HCT116 (cell line): Measurements from ENCODE around the gene NOL4L. TPM values are rescaled to one million over a fixed set of nuclear protein-coding genes. Genes with fewer than 3 reads are reported as not detected.

Source experiments
- ATAC-seq: fragments of 200-7000 bp; cut with Tn5 transposase; 2 replicates; pipeline ENCODE4 v1.9.1; 2020; ENCODE audit warnings: mild to moderate bottlenecking, moderate library complexity
- BruUV-seq: library from RNA; stranded (reverse); fragments of 400-500 nt; replicated peaks from 2 replicates; lab custom pipeline; 2021; lab: Mats Ljungman, UMichigan
- CTCF ChIA-PET: fragments of 300-600 bp; sonication (Branson Sonifier 250); formaldehyde crosslinking; loops from one replicate; lab custom pipeline; 2021; ENCODE audit warnings: antibody characterized with exemption; lab: Charles Lee
- POLR2A ChIA-PET: fragments of 300-600, 350-600 bp; sonication (Branson Sonifier 250); formaldehyde crosslinking; loops from one replicate; lab custom pipeline; 2021; ENCODE audit warnings: antibody characterized with exemption; lab: Charles Lee
- RAD21 ChIA-PET, 2 experiments: fragments of 300-600 bp; sonication (Branson Sonifier 250); formaldehyde crosslinking; loops; one replicate each; lab custom pipeline; 2023; ENCODE audit warnings: low total read pairs in 2 of 2; ENCODE audit not compliant: uncharacterized antibody in 2 of 2, unreplicated experiment in 2 of 2, low non-redundant PET in 1 of 2; lab: Charles Lee
- DNase-seq: peaks from one replicate; pipeline ENCODE4 v3.0.0-alpha.2; 2010; ENCODE audit warnings: low read depth, low spot score
- H2AFZ ChIP-seq: fragments of 200-600 bp; shearing (Covaris generic), sonication (generic); 2 replicates; pipeline ENCODE4 v1.6.1; 2017; ENCODE audit warnings: low read depth, mixed run types, mixed read lengths, antibody characterized with exemption, low read length; ENCODE audit not compliant: poor library complexity, severe bottlenecking
- H3K27ac ChIP-seq: 2 replicates; pipeline ENCODE4 v1.5.1; 2012; ENCODE audit warnings: low read depth, low read length
- H3K27me3 ChIP-seq: fragments of 200-600 bp; sonication (generic); 2 replicates; pipeline ENCODE4 v1.6.1; 2016; ENCODE audit warnings: mixed run types, low read length, mixed read lengths; ENCODE audit not compliant: insufficient read depth
- H3K36me3 ChIP-seq, 2 experiments: fragments of 200-500 bp in 1 of 2; fragments of 200-600 bp in 1 of 2; sonication (Bioruptor generic) in 1 of 2; sonication (generic) in 1 of 2; 2 replicates each; pipeline versions ENCODE4 v1.5.1 to v1.6.1; 2014 to 2016; ENCODE audit warnings: low read length in 2 of 2, inconsistent platforms in 1 of 2, mixed read lengths in 1 of 2, mixed run types in 1 of 2; ENCODE audit not compliant: insufficient read depth in 2 of 2, control insufficient read depth in 1 of 2
- H3K4me1 ChIP-seq, 2 experiments: fragments of 200-600 bp in 1 of 2; sonication (generic) in 1 of 2; 2 replicates each; pipeline versions ENCODE4 v1.5.1 to v1.6.1; 2012 to 2017; ENCODE audit warnings: low read length in 2 of 2, inconsistent platforms in 1 of 2, mild to moderate bottlenecking in 1 of 2, mixed read lengths in 1 of 2, mixed run types in 1 of 2, moderate library complexity in 1 of 2; ENCODE audit not compliant: insufficient read depth in 2 of 2, control insufficient read depth in 1 of 2
- H3K4me2 ChIP-seq: fragments of 200-600 bp; sonication (generic); 2 replicates; pipeline ENCODE4 v1.6.1; 2017; ENCODE audit warnings: mixed run types, low read length, mixed read lengths
- H3K4me3 ChIP-seq, 2 experiments: fragments of 200-600 bp in 1 of 2; sonication (generic) in 1 of 2; replicated peaks in 1 of 2; 2 replicates each; pipeline ENCODE4 v1.5.1; 2011 to 2016; ENCODE audit warnings: low read length in 2 of 2, control low read depth in 1 of 2, low read depth in 1 of 2, mild to moderate bottlenecking in 1 of 2, mixed read lengths in 1 of 2, mixed run types in 1 of 2
- H3K79me2 ChIP-seq: fragments of 200-600 bp; sonication (generic); 2 replicates; pipeline ENCODE4 v1.6.1; 2017; ENCODE audit warnings: mild to moderate bottlenecking, mixed run types, low read length, moderate library complexity, mixed read lengths; ENCODE audit not compliant: insufficient read depth
- H3K9ac ChIP-seq: fragments of 200-600 bp; sonication (generic); 2 replicates; pipeline ENCODE4 v1.6.1; 2016; ENCODE audit warnings: low read length, mixed read lengths
- H3K9me2 ChIP-seq: fragments of 200-600 bp; sonication (generic), shearing (Covaris generic); 2 replicates; pipeline ENCODE4 v1.6.1; 2017; ENCODE audit warnings: mixed run types, mild to moderate bottlenecking, moderate library complexity; ENCODE audit not compliant: insufficient read depth
- H3K9me3 ChIP-seq, 2 experiments: fragments of 200-500 bp in 1 of 2; fragments of 200-600 bp in 1 of 2; sonication (Bioruptor generic) in 1 of 2; sonication (generic) in 1 of 2; 2 replicates each; pipeline ENCODE4 v1.6.1; 2014 to 2017; ENCODE audit warnings: low read length in 2 of 2, mixed read lengths in 2 of 2, inconsistent platforms in 1 of 2, low read depth in 1 of 2, mild to moderate bottlenecking in 1 of 2, mixed run types in 1 of 2, moderate library complexity in 1 of 2; ENCODE audit not compliant: control insufficient read depth in 1 of 2, insufficient read depth in 1 of 2
- H4K20me1 ChIP-seq: fragments of 200-600 bp; sonication (generic), shearing (Covaris generic); 2 replicates; pipeline ENCODE4 v1.6.1; 2017; ENCODE audit warnings: mixed run types, mild to moderate bottlenecking, moderate library complexity; ENCODE audit not compliant: insufficient read depth
- CBX3 ChIP-seq: IDR thresholded peaks from 2 replicates; pipeline ENCODE4 v1.6.1; 2012; ENCODE audit warnings: low read depth
- CTCF ChIP-seq, 3 experiments: fragments of 200-600 bp in 1 of 3; sonication (generic) in 1 of 3; IDR thresholded peaks in 2 of 3; conservative IDR thresholded peaks in 1 of 3; 2 replicates each; pipeline ENCODE4 v1.5.1; 2012 to 2017; ENCODE audit warnings: low read depth in 2 of 3, low read length in 2 of 3, antibody characterized with exemption in 1 of 3, borderline replicate concordance in 1 of 3, control low read depth in 1 of 3, mild to moderate bottlenecking in 1 of 3, mixed read lengths in 1 of 3, mixed run types in 1 of 3, moderate library complexity in 1 of 3; ENCODE audit not compliant: insufficient read depth in 1 of 3
- EGR1 ChIP-seq: IDR thresholded peaks from 2 replicates; pipeline ENCODE4 v1.6.1; 2012; ENCODE audit warnings: low read depth
- ELF1 ChIP-seq: IDR thresholded peaks from 2 replicates; pipeline ENCODE4 v1.6.1; 2012; ENCODE audit warnings: low read depth, borderline replicate concordance
- EZH2 ChIP-seq: fragments of 200-600 bp; sonication (generic); IDR thresholded peaks from 2 replicates; pipeline ENCODE4 v1.6.1; 2017; ENCODE audit warnings: antibody characterized with exemption, mixed run types
- EZH2phosphoT487 ChIP-seq: fragments of 200-600 bp; IDR thresholded peaks from 2 replicates; pipeline ENCODE4 v1.6.1; 2018; ENCODE audit warnings: antibody characterized with exemption, borderline replicate concordance
- FOSL1 ChIP-seq: IDR thresholded peaks from 2 replicates; pipeline ENCODE4 v1.6.1; 2012; ENCODE audit warnings: low read depth
- JUND ChIP-seq: IDR thresholded peaks from 2 replicates; pipeline ENCODE4 v1.6.1; 2012
- POLR2A ChIP-seq: IDR thresholded peaks from 2 replicates; pipeline ENCODE4 v1.7.0; 2011; ENCODE audit warnings: borderline replicate concordance; ENCODE audit not compliant: insufficient read depth, insufficient read length; ENCODE audit errors: extremely low read depth
- RAD21 ChIP-seq: IDR thresholded peaks from 2 replicates; pipeline ENCODE4 v1.6.1; 2012; ENCODE audit warnings: low read depth, mild to moderate bottlenecking
- SRF ChIP-seq: IDR thresholded peaks from 2 replicates; pipeline ENCODE4 v1.6.1; 2012; ENCODE audit warnings: low read depth
- TCF7L2 ChIP-seq: IDR thresholded peaks from 2 replicates; pipeline ENCODE4 v1.7.0; 2011; ENCODE audit warnings: borderline replicate concordance, inconsistent platforms; ENCODE audit not compliant: insufficient read depth, insufficient read length; ENCODE audit errors: extremely low read depth
- YY1 ChIP-seq: IDR thresholded peaks from 2 replicates; pipeline ENCODE4 v1.6.1; 2011; ENCODE audit warnings: low read length, low read depth, moderate library complexity, mild to moderate bottlenecking; ENCODE audit not compliant: insufficient replicate concordance; ENCODE audit errors: extremely low read depth
- ZBTB33 ChIP-seq: IDR thresholded peaks from 2 replicates; pipeline ENCODE4 v1.6.1; 2011; ENCODE audit warnings: mild to moderate bottlenecking, low read length, moderate library complexity; ENCODE audit not compliant: insufficient replicate concordance; ENCODE audit errors: extremely low read depth
- ZFX ChIP-seq: fragments of 450-650 bp; IDR thresholded peaks from 2 replicates; pipeline ENCODE4 v1.6.1; 2017
- ZNF274 ChIP-seq: fragments of 200-500 bp; sonication (Bioruptor generic); IDR thresholded peaks from 2 replicates; pipeline ENCODE4 v1.6.1; 2014; ENCODE audit warnings: mild to moderate bottlenecking, low read depth, low read length, inconsistent platforms
- intact Hi-C: fragments of 100-400 bp; cut with micrococcal nuclease; formaldehyde crosslinking; loops from 2 replicates; pipeline ENCODE4 v1.10.0; 2022
- total RNA-seq: library from RNA; stranded (reverse); gene quantifications from one replicate; pipeline ENCODE4 v1.2.1, GENCODE V29; 2021; ENCODE audit not compliant: unreplicated experiment

NOL4L gene
- total RNA-seq, 1 experiment from 2014 or later = 5.9 TPM

GRCh38 chr20:32406701-32407100 lies 178.4 kb downstream of the NOL4L start:
- no peaks in the 10 kb centered on the region for H3K9me2 ChIP-seq
- DNase-seq (no peak), ATAC-seq (no peak)
- no peaks in the 10 kb centered on the region for H3K4me1 ChIP-seq
- no TSS peak for BruUV-seq
- H3K9ac ChIP-seq = no peak overlapping the region
- no peak overlapping the region for H3K4me3 ChIP-seq
- peaks cover 69% of the 10 kb centered on the region for H3K79me2 ChIP-seq
- no peak overlapping the region for H3K4me2 ChIP-seq
- ChIA-PET CTCF (no interaction called here), RAD21 (no interaction called here), POLR2A (no interaction called here)
- intact Hi-C loops = no loop called here
- H3K9me3 ChIP-seq = no peaks in the 10 kb centered on the region
- H3K27me3 ChIP-seq = no peaks in the 10 kb centered on the region
- no peak overlapping the region for H2AFZ ChIP-seq
- TF ChIP-seq YY1 = no peak
- no peak for TF ChIP-seq POLR2A
- no peak for TF ChIP-seq ZNF274
- TF ChIP-seq EGR1 = no peak
- H4K20me1 ChIP-seq = no peaks in the 10 kb centered on the region
- no peak overlapping the region for H3K27ac ChIP-seq
- peaks cover 0 to 2% of the 10 kb centered on the region in 2 experiments; a peak in 1 of 4 replicates for H3K36me3 ChIP-seq

- no peak overlapping the region for H3K4me2 ChIP-seq
- peaks cover 82% of the 10 kb centered on the region for H3K79me2 ChIP-seq
- H3K9ac ChIP-seq = no peak overlapping the region
- no TSS peak for BruUV-seq
- ATAC-seq (no peak), DNase-seq (no peak)
- no peak overlapping the region for H3K27ac ChIP-seq
- H3K27me3 ChIP-seq = no peaks in the 10 kb centered on the region
- H3K9me2 ChIP-seq = no peaks in the 10 kb centered on the region
- H3K4me1 ChIP-seq = no peaks in the 10 kb centered on the region
- H3K36me3 ChIP-seq = peaks cover 0 to 2% of the 10 kb centered on the region in 2 experiments; a peak in 1 of 4 replicates
- ChIA-PET RAD21 (no interaction called here), CTCF (no interaction called here), POLR2A (no interaction called here)
- TF ChIP-seq SRF (no peak), ZNF274 (no peak), CBX3 (no peak), EZH2 (no peak), ELF1 (no peak), RAD21 (no peak), CTCF (IDR thresholded peaks at IDR 0.05 in 2 of 3, conservative IDR thresholded peaks at IDR 0.05 in 1 of 3; ENCODE audit: borderline replicate concordance in 1 of 3, insufficient read depth in 1 of 3, low read depth in 2 of 3, low read length in 2 of 3) (no peak), ZBTB33 (no peak), TCF7L2 (no peak), ZFX (no peak), FOSL1 (no peak), JUND (no peak), EZH2phosphoT487 (no peak)
- peaks cover 5% of the 10 kb centered on the region; the same call in 1 of the 2 replicates for H4K20me1 ChIP-seq
- no peak overlapping the region for H2AFZ ChIP-seq
- intact Hi-C loops = no loop called here
- no peak overlapping the region for H3K4me3 ChIP-seq
- H3K9me3 ChIP-seq = no peaks in the 10 kb centered on the region
Measured at GRCh38 chr20:32404017-32404416, 181.1 kb downstream of the NOL4L start.
